Measurements from ENCODE around the gene SLC25A26. TPM values are rescaled to one million over a fixed set of nuclear protein-coding genes. Genes with fewer than 3 reads are reported as not detected.

The SLC25A26 gene
- total and polyA plus RNA-seq, 2 of the 13 experiments (the other 11 are each of a cell fraction or from before 2014, with no cell fraction given) = 23.1 to 32.7 TPM

- no peak for TF ChIP-seq ZNF142 (CRISPR knock-in tag; IDR thresholded peaks at IDR 0.05)
- no peak for TF ChIP-seq ATF6 (CRISPR knock-in tag; conservative IDR thresholded peaks at IDR 0.05)
- no peak for TF ChIP-seq SRY (CRISPR knock-in tag; IDR thresholded peaks at IDR 0.05)
- TF ChIP-seq MZF1 (CRISPR knock-in tag; IDR thresholded peaks at IDR 0.05; ENCODE audit: borderline replicate concordance) = no peak
These were observed 9.1 kb downstream of the SLC25A26 start (continued) for GRCh38 chr3:66229931-66230330.

- no peak overlapping the region for H3K27ac ChIP-seq (ENCODE audit: extremely low read length, insufficient read depth, low read length)
- FAIRE-seq (no peak), DNase-seq (ENCODE audit: low spot score) (no peak), ATAC-seq (no peak)
- no peaks in the 10 kb centered on the region for H3K36me3 ChIP-seq (replicated peaks in 1 of 2; ENCODE audit: control insufficient read depth in 1 of 2, insufficient read depth in 2 of 2, low read length in 2 of 2)
- ChIA-PET CTCF (ENCODE audit: low intra/inter-chr PET ratio, low total read pairs) (no interaction called here), POLR2A (no interaction called here)
- no peaks in the 10 kb centered on the region for H3K27me3 ChIP-seq (ENCODE audit: control insufficient read depth in 1 of 2, insufficient read depth in 2 of 2, low read length in 2 of 2)
- no peak overlapping the region for H3K4me3 ChIP-seq (replicated peaks in 1 of 3; ENCODE audit: insufficient read depth in 1 of 3, low read depth in 2 of 3, low read length in 3 of 3)
- WGBS (ENCODE audit: low lambda C conversion rate) = 98% methylated on average over 4 of the region's 4 CpGs
- intact Hi-C loops (cut with micrococcal nuclease; ENCODE audit: unreplicated experiment) = loop anchor here (10.0 kb wide), 1 partner anchor 448 kb away; no protein-coding TSS in a partner anchor
- H2AFZ ChIP-seq (ENCODE audit: low read length) = no peak overlapping the region
- in situ Hi-C loops (cut with HindIII; ENCODE audit: extremely low pct_ligation_motif_present, low pct_unique_long_range_greater_than_20kb) = no loop called here
- peaks cover 23% of the 10 kb centered on the region for H3K79me2 ChIP-seq (ENCODE audit: insufficient read depth, low read length)
- no TSS peak for BruUV-seq (replicated peaks)
- no peak for TF ChIP-seq KMT2A (CRISPR knock-in tag; IDR thresholded peaks at IDR 0.05)
- TF ChIP-seq XRCC5 (optimal IDR thresholded peaks at IDR 0.05; ENCODE audit: low read length) = no peak
- TF ChIP-seq ONECUT2 (CRISPR knock-in tag; IDR thresholded peaks at IDR 0.05) = no peak
- TF ChIP-seq JUNB (CRISPR knock-in tag; IDR thresholded peaks at IDR 0.05; ENCODE audit: borderline replicate concordance) = no peak
- no peak for TF ChIP-seq CREM (IDR thresholded peaks at IDR 0.05)
- TF ChIP-seq CREM (CRISPR knock-in tag; IDR thresholded peaks at IDR 0.05) = no peak
- no peak for TF ChIP-seq SATB2 (CRISPR knock-in tag; IDR thresholded peaks at IDR 0.05)
- H3K9me3 ChIP-seq (ENCODE audit: low read length) = no peaks in the 10 kb centered on the region
- 0 out of 2 replicates have a peak, but pooled peaks cover 3% of the 10 kb centered on the region for H4K20me1 ChIP-seq (ENCODE audit: insufficient read depth, low read length)
- no peak overlapping the region for H3K4me2 ChIP-seq (ENCODE audit: low read depth, low read length)
- H3K9ac ChIP-seq (ENCODE audit: insufficient read depth, low read depth, low read length) = no peak overlapping the region
- no peaks in the 10 kb centered on the region for H3K4me1 ChIP-seq (ENCODE audit: insufficient read depth, low read length)
These were observed 12.2 kb downstream of the SLC25A26 start for GRCh38 chr3:66233033-66233432.
